ENCODE results near the gene GSDMA. TPM values are rescaled to one million over a fixed set of nuclear protein-coding genes. Genes with fewer than 3 reads are reported as not detected.

Gene GSDMA
- total and polyA plus RNA-seq, 9 donors, result 0.10 to 0.55 (median 0.15) TPM; not detected in 5

GRCh38 chr17:40017422-40018080 lies 54.7 kb downstream of the GSDMA start:
- H3K4me3 ChIP-seq, result no peak overlapping the region
- peak in 3 of 5 donors; percentile 51 to 60 (median 57) for DNase-seq
- H3K36me3 ChIP-seq, result no peaks in the 10 kb centered on the region
- TF ChIP-seq EP300 (IDR thresholded peaks at IDR 0.05) (no peak), POLR2A (IDR thresholded peaks at IDR 0.05) (no peak), CTCF (IDR thresholded peaks at IDR 0.05) (no peak)
- H3K27ac ChIP-seq, result peak overlapping the region; percentile 39 to 55
- no peaks in the 10 kb centered on the region for H3K27me3 ChIP-seq
- peaks cover 23% of the 10 kb centered on the region for H3K4me1 ChIP-seq (ENCODE audit: insufficient read depth)
- intact Hi-C loops (cut with DNase I), result loop anchor here in 3 of 4 donors (5.0 to 10.0 kb wide), 4 partner anchors 95 to 277 kb away; no protein-coding TSS in a partner anchor
- H3K9me3 ChIP-seq, result no peaks in the 10 kb centered on the region
- 17 to 23% (median 22%) methylated on average over 15 of the region's 15 CpGs for WGBS, 3 donors

- Histone ChIP-seq H3K4me1 (ENCODE audit: insufficient read depth) (peaks cover 23% of the 10 kb centered on the region), H3K27ac (peak overlapping the region in 1 of 2 donors; percentile 51), H3K36me3 (no peaks in the 10 kb centered on the region), H3K27me3 (no peaks in the 10 kb centered on the region), H3K4me3 (no peak overlapping the region), H3K9me3 (no peaks in the 10 kb centered on the region)
- intact Hi-C loops (cut with DNase I), result loop anchor here in 3 of 4 donors (5.0 to 10.0 kb wide), 4 partner anchors 94 to 276 kb away; no protein-coding TSS in a partner anchor
- no peak for TF ChIP-seq EP300 (IDR thresholded peaks at IDR 0.05)
- TF ChIP-seq CTCF (IDR thresholded peaks at IDR 0.05), result no peak
- no peak for TF ChIP-seq POLR2A (IDR thresholded peaks at IDR 0.05)
- DNase-seq, result peak; percentile 62 to 90 (median 83)
- WGBS, 3 donors, result 11 to 19% (median 12%) methylated on average over 15 of the region's 15 CpGs
Measured at GRCh38 chr17:40018211-40019121, 55.7 kb downstream of the GSDMA start.

GRCh38 chr17:40019140-40019991 lies 56.6 kb downstream of the GSDMA start:
- H3K4me3 ChIP-seq, result no peak overlapping the region
- peak overlapping the region in 1 of 2 donors; percentile 51 for H3K27ac ChIP-seq
- TF ChIP-seq EP300 (IDR thresholded peaks at IDR 0.05), result no peak
- TF ChIP-seq CTCF (IDR thresholded peaks at IDR 0.05), result no peak
- TF ChIP-seq POLR2A (IDR thresholded peaks at IDR 0.05), result no peak
- peaks cover 23% of the 10 kb centered on the region for H3K4me1 ChIP-seq (ENCODE audit: insufficient read depth)
- H3K36me3 ChIP-seq, result no peaks in the 10 kb centered on the region
- peak in 3 of 5 donors; percentile 60 to 65 (median 63) for DNase-seq
- 61 to 66% (median 64%) methylated on average over 24 of the region's 24 CpGs for whole genome bisulfite sequencing, 3 donors
- H3K9me3 ChIP-seq, result no peaks in the 10 kb centered on the region
- H3K27me3 ChIP-seq, result no peaks in the 10 kb centered on the region
- intact Hi-C loops (cut with DNase I), result loop anchor here in 3 of 4 donors (5.0 to 10.0 kb wide), 4 partner anchors 93 to 275 kb away; no protein-coding TSS in a partner anchor

GRCh38 chr17:40020146-40020545 lies 57.3 kb downstream of the GSDMA start:
- Histone ChIP-seq H3K36me3 (no peaks in the 10 kb centered on the region), H3K27ac (no peak overlapping the region), H3K4me3 (no peak overlapping the region), H3K9me3 (no peaks in the 10 kb centered on the region), H3K4me1 (ENCODE audit: insufficient read depth) (peaks cover 23% of the 10 kb centered on the region), H3K27me3 (no peaks in the 10 kb centered on the region)
- TF ChIP-seq POLR2A (IDR thresholded peaks at IDR 0.05) (no peak), CTCF (IDR thresholded peaks at IDR 0.05) (no peak), EP300 (IDR thresholded peaks at IDR 0.05) (no peak)
- 83 to 89% (median 84%) methylated on average over 13 of the region's 13 CpGs for WGBS, 3 donors
- no peak for DNase-seq
- intact Hi-C loops (cut with DNase I), result loop anchor here in 1 of 4 donors (5.0 kb wide), 1 partner anchor 147 kb away; no protein-coding TSS in a partner anchor

All from ovary (tissue), 9 donors.